Suppressor macrophage treated with lipopolysaccharide for 4 hours (primary cell): ENCODE data around the gene HIVEP3.
A peak's percentile ranks its signal among the peaks of the same experiment; 100 is the strongest.

ENCODE experiments used
- DNase-seq: peaks from one replicate; pipeline ENCODE4 v3.0.0-alpha.2; 2020

The HIVEP3 gene

DNA sequence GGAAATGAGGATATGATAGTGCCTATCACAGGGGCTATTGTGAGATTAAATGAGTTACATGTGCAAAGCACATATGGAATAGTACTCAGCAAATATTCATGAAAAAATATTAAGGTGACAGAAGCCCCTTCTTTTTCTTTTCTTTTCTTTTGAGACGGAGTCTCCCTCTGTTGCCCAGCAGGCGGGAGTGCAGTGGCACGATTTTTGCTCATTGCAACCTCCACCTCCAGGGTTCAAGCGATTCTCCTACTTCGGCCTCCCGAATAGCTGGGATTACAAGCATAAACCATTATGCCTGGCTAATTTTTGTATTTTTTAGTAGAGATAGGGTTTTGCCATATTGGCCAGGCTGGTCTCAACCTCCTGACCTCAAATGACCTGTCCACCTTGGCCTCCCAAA, 139.4 kb downstream of the HIVEP3 start:
- DNase-seq = no peak

DNA sequence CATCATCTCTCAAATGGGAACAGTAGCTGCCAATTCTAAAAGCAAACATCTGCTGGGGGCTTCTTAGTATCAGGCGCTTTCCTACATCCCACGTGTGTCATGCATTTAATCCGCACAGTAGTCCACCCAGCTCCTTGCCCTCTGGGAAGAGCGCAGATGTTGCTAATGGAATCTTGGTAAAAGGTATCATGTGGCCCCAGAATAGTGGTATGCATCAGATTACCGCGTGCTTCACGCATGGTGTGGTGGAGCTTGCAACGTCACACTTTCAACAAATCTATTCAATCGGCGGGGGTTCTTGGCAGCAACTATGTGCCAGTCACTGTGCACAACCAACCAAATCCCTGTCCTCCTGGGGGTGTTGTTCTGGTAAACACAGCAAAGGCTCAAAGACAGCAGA, 141.0 kb downstream of the HIVEP3 start:
- no peak for DNase-seq

GRCh38 chr1:41776891-41777441, 141.8 kb downstream of the HIVEP3 start:
- no peak for DNase-seq

GRCh38 chr1:41775956-41776585, 142.7 kb downstream of the HIVEP3 start:
- DNase-seq = no peak

GRCh38 chr1:41774471-41774990, 144.2 kb downstream of the HIVEP3 start:
- no peak for DNase-seq

DNA sequence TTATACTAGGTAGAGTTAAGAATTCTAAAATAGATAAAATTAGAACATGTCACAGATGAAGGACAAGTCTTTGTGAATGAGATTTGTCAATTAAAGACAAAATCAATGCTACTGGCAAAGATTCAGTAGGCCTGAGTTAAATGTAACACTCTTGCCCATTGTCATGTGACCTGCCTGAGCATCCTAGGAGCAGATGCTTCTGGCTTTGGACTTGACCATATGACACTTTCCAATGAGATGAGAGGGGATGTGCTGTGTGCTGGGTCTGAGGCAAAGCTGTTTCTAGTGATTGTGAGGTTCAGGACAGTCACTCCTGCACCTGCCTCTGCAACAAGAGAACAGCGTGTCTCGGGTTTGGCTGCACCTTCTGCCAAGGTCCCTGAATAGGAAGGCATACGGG, 144.9 kb downstream of the HIVEP3 start:
- DNase-seq = no peak

DNA sequence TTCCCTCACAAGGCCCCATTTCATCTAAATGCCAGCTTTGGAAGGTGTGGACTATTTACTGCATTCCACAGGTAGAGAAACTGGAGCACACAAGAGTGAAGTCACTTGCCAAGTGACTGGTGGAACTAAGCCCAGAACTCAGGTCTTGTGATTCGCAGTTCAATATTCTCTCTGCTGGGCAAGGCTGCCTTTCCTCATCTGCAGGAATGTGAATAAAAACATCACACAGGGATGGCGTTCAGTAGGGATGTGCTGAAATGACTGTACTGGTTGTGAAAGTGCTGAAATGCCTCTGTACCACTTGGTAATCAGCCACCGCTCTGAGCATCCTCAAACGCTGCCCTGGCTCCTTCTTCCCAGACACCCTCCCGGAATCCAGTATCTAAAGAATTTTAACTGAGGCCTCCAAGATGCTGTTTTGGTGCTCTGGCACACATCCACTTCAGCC, 145.6 kb downstream of the HIVEP3 start:
- DNase-seq = no peak

DNA sequence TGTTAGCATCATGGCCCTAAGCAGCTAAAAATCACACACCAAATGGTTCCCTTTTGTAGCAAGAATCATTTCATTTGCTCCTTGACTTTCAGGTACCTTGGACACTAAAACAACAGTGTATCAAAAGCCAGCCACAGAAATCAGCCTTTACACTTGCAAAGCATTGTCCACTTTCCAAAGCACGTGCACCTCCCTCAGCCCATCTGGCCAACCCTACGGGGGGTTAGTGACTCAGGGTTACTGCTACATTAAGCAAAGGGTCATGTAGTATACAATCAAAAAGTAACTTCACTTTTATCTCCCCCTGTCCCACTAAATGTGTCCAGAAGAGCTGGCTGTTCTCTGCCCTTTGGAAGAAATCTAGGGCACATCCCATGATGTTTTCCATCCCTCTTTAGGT, 149.7 kb downstream of the HIVEP3 start:
- DNase-seq = no peak

DNA sequence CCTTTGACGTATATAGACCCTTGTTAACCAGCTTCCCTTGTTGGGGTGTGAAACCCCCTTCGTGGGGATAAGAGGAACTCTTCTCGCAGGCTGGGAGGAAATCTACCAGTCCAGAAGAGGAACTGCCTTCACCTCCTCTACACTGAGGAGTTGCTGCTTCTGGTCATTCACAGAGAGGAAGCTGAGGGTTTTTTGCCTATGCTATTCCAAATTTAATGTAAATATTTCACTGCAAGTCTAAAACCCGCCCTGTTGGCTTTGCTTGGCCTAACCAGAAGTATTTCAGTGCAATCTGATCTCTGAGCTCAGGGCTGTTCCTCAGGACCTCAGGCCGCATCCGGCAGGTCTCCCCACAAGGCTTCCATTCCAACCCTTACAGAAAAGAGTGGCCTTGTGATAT, 150.1 kb downstream of the HIVEP3 start:
- DNase-seq = peak; percentile 81

DNA sequence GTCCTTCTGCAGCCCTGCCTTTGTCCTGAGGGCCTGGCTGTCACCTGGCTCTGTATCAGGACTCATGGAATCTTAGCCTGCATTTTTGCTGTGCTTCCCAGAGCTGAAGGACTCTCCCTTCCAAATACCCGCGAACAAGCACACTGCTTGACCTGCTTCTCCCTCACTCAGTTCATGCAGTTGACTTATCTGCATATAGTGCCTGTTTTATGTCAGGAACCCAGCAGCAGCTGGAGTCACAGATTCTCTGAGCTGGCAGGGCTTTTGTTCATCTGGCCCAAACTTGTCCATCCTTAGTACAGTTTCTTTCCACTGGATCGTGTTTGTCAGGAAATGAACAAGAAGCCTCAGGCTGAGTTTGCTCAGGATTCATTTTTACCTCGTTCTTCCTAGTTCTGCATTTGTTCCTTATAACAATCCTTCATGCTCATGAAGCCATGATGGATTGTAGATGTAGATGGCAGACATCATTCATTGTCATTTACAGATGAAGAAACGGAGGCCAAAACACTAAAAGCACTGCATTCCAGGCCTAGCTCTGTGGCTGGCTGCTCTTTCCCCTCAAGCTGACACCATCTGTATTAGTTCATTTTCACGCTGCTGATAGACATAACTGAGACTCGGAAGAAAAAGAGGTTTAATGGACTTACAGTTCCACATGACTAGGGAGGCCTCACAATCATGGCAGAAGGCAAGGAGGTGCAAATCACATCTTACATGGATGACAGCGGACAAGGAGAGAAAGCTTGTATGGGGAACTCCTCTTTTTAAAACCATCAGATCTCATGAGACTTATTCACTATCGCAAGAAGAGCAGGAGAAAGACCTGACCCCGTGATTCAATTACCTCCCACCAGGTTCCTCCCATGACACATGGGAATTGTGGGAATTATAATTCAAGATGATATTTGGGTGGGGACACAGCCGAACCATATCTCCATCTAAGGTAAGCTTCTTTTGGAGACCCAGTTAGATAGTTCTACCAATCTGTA, 150.9 kb downstream of the HIVEP3 start:
- DNase-seq = peak; percentile 25

- DNase-seq = no peak
These were observed 152.2 kb downstream of the HIVEP3 start for GRCh38 chr1:41766546-41766945.

DNA sequence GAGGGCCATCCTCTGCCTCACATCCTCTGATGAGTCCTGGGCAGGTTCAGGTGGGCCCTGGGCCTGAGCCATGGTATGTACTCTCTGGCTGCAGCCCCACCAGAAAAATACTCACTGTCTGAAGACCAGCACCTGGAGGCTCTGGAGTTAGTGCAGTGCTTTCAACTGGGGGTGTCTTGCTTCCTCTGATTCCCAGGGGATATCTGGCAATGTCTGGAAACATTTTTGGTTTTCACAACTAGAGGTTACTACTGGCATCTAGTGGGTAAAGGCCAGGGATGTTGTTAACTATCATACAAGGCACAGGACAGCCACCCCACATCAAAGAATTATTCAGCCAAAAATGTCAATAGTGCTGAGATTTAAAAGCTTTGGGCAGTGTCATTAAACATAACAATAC, 152.7 kb downstream of the HIVEP3 start:
- DNase-seq = no peak

GRCh38 chr1:41765152-41765551, 153.6 kb downstream of the HIVEP3 start:
- DNase-seq = no peak

- peak; percentile 61 for DNase-seq
These were observed 154.1 kb downstream of the HIVEP3 start for GRCh38 chr1:41764656-41765055.

- no peak for DNase-seq
These were observed 155.9 kb downstream of the HIVEP3 start for GRCh38 chr1:41762777-41763176.

DNA sequence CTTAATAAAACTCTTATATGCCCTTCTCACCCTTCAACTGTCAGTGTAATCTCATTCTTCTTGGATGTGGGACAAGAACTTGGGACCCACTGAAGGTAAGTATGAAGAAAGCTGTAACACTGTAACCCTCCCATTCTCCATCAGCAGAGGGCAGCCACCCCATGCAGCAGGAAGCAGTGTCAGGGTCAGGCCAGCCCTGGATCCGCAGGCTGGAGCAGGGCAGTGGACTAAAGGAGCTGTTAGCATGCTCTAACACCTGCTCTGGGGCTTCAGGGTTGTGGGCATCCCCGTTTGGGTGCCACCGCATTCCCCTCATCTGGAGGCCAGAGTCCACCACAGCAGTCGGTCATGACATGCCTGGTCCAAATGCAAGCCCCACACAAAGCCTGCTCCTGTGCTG, 156.5 kb downstream of the HIVEP3 start:
- no peak for DNase-seq

GRCh38 chr1:41758904-41759548, 159.7 kb downstream of the HIVEP3 start:
- peak; percentile 86 for DNase-seq

DNA sequence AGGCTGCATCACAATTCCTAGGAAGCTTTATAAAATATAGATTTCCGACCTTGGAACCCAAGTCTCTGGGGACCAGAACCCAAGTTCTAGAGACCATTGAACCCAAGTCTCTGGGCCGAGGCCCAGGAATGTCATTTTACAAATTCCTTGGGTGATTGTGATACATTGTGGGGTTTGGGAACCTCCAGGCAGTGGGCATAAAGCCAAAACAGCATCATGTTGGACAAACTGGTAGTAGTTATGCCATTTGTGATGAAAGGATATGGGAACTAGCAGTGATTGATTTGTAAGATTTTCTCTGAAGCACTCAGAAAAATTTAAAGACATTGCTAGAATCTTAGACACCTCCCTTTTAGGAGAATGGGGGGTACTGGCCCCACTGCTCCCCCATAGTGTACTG, 160.2 kb downstream of the HIVEP3 start:
- peak; percentile 19 for DNase-seq

GRCh38 chr1:41754540-41754939, 164.2 kb downstream of the HIVEP3 start:
- DNase-seq = no peak

GRCh38 chr1:41752514-41753170, 166.1 kb downstream of the HIVEP3 start:
- DNase-seq = no peak

GRCh38 chr1:41751804-41752513, 166.8 kb downstream of the HIVEP3 start:
- peak; percentile 95 for DNase-seq
